Measurements from ENCODE around the gene KLHL17.

Gene KLHL17

DNA sequence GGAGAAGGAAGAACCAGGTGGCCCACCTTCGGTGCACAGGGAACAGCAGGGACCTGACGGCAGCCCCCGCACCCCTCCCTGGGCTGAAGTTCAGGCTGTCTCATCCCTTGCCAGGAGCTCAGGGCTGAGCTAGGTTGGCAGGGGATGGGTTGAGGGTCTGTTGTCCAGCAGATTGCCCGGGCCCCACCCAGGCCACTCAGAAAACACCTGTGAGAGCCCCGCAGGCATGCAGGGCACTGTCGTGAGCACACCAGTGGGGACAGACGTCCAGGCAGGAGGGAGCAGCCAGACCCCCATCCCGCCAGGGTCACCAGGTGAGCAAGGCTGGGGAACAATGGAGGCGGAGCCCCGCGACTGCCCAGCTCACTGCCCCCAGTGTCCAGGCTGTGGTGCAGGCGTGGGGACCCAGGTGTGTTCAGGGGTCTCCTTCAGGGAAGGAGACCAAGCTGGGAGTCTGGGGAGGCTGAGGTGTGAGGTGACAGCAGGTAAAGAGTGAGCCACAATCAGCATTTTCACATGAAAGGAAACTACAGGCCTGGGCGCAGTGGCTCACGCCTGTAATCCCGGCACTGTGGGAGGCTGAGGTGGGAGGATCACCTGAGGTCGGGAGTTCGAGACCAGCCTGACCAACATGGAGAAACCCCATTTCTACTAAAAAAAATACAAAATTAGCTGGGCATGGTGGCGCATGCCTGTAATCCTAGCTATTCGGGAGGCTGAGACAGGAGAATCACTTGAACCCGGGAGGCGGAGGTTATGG, 46.1 kb upstream of the KLHL17 start:
- DNase-seq (ENCODE audit: low read depth, low spot score): no peak
- in situ Hi-C loops (cut with HindIII; ENCODE audit: low sequenced_read_pairs): no loop called here
- no peak overlapping the region for H3K4me3 ChIP-seq (ENCODE audit: low read depth, low read length)
- TF ChIP-seq, protein P1, sequence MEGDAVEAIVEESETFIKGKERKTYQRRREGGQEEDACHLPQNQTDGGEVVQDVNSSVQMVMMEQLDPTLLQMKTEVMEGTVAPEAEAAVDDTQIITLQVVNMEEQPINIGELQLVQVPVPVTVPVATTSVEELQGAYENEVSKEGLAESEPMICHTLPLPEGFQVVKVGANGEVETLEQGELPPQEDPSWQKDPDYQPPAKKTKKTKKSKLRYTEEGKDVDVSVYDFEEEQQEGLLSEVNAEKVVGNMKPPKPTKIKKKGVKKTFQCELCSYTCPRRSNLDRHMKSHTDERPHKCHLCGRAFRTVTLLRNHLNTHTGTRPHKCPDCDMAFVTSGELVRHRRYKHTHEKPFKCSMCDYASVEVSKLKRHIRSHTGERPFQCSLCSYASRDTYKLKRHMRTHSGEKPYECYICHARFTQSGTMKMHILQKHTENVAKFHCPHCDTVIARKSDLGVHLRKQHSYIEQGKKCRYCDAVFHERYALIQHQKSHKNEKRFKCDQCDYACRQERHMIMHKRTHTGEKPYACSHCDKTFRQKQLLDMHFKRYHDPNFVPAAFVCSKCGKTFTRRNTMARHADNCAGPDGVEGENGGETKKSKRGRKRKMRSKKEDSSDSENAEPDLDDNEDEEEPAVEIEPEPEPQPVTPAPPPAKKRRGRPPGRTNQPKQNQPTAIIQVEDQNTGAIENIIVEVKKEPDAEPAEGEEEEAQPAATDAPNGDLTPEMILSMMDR (IDR thresholded peaks at IDR 0.05; ENCODE audit: low read depth, low read length): no peak

DNA sequence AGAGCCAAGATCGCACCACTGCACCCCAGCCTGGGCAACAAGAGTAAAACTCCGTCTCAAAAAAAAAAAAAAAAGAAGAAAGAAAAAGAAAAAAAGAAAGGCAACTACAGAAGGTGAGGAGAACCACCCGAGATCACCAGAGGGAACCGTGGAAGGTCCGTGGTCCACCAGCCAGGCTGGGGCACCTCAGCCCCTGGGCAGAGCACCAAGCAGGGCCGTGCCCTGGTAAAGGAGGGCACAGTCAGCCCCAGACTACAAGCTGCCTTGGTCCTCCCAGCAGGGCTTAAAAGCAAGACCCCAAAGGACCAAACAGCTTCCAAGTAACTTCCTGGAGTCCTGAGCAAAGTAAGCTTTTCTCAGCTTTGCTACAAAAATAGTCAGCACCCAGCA, 45.5 kb upstream of the KLHL17 start:
- in situ Hi-C loops (cut with HindIII; ENCODE audit: low sequenced_read_pairs): no loop called here
- DNase-seq (ENCODE audit: low read depth, low spot score): no peak
- H3K4me3 ChIP-seq (ENCODE audit: low read depth, low read length): no peak overlapping the region
- TF ChIP-seq, protein P1 (IDR thresholded peaks at IDR 0.05; ENCODE audit: low read depth, low read length): no peak

DNA sequence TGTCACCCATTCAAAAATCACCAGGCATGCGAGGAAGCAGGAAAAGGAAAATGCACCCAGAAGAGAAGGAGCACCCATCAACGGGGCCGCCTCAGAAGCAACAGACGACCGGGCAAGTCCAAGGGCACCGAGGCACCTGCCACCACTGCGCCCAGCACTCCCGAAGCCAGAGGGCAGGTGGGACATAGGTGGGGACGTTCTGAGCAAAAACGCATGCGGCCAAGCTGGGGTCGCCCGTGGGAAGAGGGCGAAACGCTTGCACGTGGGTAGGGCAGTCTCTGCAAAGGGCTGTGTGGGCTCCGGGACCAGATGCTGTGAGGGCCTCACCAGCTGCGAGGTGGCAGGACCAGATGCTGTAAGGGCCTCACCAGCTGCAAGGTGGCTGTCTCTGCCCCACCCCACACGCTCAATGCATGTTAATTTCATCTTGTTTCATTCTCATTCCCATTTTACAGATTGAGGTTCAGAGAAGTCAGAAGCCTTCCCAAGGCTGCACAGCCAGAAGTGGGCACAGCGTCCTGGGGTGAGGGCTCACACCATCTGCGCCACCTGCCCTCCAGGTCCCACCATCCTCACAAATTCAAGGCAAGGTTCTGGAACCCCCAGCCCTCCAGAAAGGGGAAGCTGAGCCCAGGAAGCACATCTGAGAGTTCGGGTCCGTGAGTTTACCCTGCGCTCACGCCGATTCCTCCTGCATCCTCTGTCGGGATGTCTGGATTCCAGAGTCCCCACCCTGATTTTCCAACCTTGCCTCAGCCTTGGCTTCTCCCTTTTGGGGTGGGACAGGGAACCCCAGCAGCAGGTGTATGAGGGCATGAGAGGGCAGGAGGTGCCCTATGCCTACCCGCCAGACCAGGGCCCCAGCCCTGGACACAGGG, 44.9 kb upstream of the KLHL17 start:
- no peak for DNase-seq (ENCODE audit: low read depth, low spot score)
- TF ChIP-seq, protein P1 (IDR thresholded peaks at IDR 0.05; ENCODE audit: low read depth, low read length): no peak
- H3K4me3 ChIP-seq (ENCODE audit: low read depth, low read length): no peak overlapping the region
- in situ Hi-C loops (cut with HindIII; ENCODE audit: low sequenced_read_pairs): no loop called here

DNA sequence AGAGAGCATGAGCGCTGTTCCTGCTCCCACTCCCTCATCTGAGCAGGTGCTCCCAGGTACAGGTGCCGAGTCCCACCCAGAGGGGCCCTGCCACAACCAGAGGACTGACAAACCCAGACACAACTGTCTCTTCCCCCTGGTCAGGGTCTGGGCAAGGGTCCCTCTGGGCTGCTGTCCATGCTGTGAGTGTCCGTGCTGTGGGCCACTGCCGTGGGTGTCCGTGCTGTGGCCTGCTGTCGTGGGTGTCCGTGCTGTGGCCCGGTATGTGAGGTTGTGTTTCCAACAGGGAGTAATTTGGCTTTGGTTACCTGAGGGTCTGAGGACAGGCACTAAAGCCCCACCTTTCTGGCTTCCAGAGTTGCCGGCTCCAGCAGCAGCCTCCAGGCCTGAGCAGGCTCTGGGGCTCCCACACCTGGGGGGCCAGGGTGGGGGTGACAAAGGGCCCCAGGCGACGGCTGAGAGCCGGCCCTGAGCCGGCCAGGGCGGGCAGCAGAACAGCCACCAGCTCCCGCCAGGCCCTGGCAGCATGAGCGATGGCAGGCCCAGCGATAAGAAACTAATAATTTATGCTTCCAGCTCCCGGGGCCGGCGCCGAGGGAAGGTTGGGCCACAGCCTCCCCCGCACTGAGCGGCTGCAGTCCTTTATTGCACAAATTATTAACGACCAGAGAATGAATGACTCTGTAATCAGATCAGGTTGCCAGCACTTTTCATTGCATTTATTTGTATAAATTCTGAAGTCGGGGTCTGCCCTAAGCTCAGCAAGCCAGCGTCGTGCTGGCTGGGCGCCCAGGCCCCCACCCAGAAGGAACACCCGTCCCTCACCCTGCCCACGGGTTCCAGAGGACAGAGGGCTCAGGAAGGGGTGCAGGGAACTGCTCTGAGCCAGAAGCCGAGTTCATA, 44.0 kb upstream of the KLHL17 start:
- in situ Hi-C loops (cut with HindIII; ENCODE audit: low sequenced_read_pairs): no loop called here
- DNase-seq (ENCODE audit: low read depth, low spot score): no peak
- TF ChIP-seq, protein P1 (IDR thresholded peaks at IDR 0.05; ENCODE audit: low read depth, low read length): no peak
- H3K4me3 ChIP-seq (ENCODE audit: low read depth, low read length): no peak overlapping the region

DNA sequence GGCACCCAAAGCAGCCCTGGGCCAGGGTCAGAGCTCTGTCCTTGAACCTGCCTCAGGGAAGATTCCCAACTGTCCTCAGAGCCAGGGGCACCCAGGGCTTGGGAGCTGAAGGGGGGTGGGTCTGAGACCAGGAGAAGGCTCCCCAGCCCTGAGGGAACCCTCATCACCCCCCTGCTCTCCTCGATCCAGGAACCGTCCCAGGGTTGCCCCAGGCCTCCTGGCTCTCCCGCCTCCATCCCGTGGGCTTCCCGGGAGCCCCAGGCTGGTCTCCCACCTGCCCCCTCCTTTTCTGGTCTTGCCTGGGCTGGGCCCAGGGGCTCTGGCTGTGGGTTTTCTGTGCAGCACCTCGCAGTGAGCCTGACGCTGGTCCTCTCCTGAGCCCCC, 43.3 kb upstream of the KLHL17 start:
- in situ Hi-C loops (cut with HindIII; ENCODE audit: low sequenced_read_pairs): no loop called here
- DNase-seq (ENCODE audit: low read depth, low spot score): no peak
- H3K4me3 ChIP-seq (ENCODE audit: low read depth, low read length): no peak overlapping the region
- TF ChIP-seq, protein P1 (IDR thresholded peaks at IDR 0.05; ENCODE audit: low read depth, low read length): no peak

DNA sequence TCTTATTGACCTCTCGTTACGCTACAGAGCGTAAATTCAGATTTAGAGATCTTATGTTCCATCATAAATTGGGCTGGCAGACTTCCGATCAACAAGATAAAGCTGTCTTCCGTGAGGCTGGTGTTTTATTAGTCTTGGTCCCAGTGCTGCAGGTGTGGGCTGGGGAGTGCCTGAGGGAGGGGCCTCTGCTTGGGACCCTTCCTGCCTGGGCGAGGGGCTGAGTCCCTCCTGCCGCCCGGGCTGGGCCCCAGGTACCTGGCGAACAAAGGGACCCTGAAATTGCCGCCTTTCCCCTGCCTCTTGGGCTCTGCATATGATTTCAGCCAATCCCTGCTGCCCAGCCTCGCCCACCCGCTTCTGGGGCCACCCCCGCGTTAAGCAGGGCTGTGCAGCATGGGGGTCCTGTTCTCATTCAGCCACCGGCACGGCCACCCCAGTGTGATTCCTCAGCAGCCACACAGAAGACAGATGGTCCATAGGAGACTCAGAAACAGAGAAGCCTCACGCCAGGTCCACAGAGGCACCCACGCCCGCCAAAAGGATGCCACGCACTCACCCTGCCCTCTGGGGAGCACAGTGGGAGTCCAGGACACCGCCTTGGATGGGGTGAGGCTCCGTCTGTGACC, 42.8 kb upstream of the KLHL17 start:
- no peak overlapping the region for H3K4me3 ChIP-seq (ENCODE audit: low read depth, low read length)
- DNase-seq (ENCODE audit: low read depth, low spot score): no peak
- TF ChIP-seq, protein P1 (IDR thresholded peaks at IDR 0.05; ENCODE audit: low read depth, low read length): no peak
- in situ Hi-C loops (cut with HindIII; ENCODE audit: low sequenced_read_pairs): no loop called here

All from astrocyte of the spinal cord (primary cell).